Activated CD4-positive, alpha-beta T cell treated with anti-CD3 and anti-CD28 coated beads, Interleukin-2, amount 10 ng/mL, durations not matched to agents 7 days and 5 days (primary cell): Measurements from ENCODE around the gene PAQR4. TPM values are rescaled to one million over a fixed set of nuclear protein-coding genes. Genes with fewer than 3 reads are reported as not detected.

Source experiments
- CTCF ChIA-PET: fragments of 350-600 bp; sonication (Branson Sonifier 250); formaldehyde crosslinking; loops from one replicate; lab custom pipeline; 2021; ENCODE audit warnings: antibody characterized with exemption; lab: Charles Lee
- POLR2A ChIA-PET: fragments of 350-600 bp; sonication (Branson Sonifier 250); formaldehyde crosslinking; loops from one replicate; lab custom pipeline; 2021; ENCODE audit warnings: antibody characterized with exemption; lab: Charles Lee
- DNase-seq: peaks from one replicate; pipeline ENCODE4 v3.0.0-alpha.2; 2020
- H3K27ac Mint-ChIP-seq: one replicate; pipeline ENCODE4 v1.8.0; 2021; ENCODE audit warnings: mild to moderate bottlenecking, moderate library complexity, mixed read lengths
- H3K27me3 Mint-ChIP-seq: one replicate; pipeline ENCODE4 v1.8.0; 2021; ENCODE audit warnings: mixed read lengths
- H3K36me3 Mint-ChIP-seq: one replicate; pipeline ENCODE4 v1.8.0; 2021; ENCODE audit warnings: low read depth, mixed read lengths
- H3K4me1 Mint-ChIP-seq: one replicate; pipeline ENCODE4 v1.8.0; 2021; ENCODE audit warnings: mixed read lengths
- H3K4me3 Mint-ChIP-seq: one replicate; pipeline ENCODE4 v1.8.0; 2021; ENCODE audit warnings: mild to moderate bottlenecking, moderate library complexity, mixed read lengths
- H3K9me3 Mint-ChIP-seq: one replicate; pipeline ENCODE4 v1.8.0; 2021; ENCODE audit warnings: mixed read lengths
- total RNA-seq, 2 experiments: library from RNA; stranded (reverse); gene quantifications; one replicate each; pipeline ENCODE4 v1.2.3, GENCODE V29; 2021

Gene PAQR4
- total RNA-seq, 2 experiments from 2014 or later: 49.7 to 50.9 TPM

GRCh38 chr16:2962334-2963073, 6.6 kb upstream of the PAQR4 start:
- H3K27ac Mint-ChIP-seq: no peak overlapping the region
- POLR2A ChIA-PET: no interaction called here
- H3K27me3 Mint-ChIP-seq: peaks cover 20% of the 10 kb centered on the region
- H3K4me3 Mint-ChIP-seq: no peak overlapping the region
- CTCF ChIA-PET: interaction anchor here (0.7 to 1.7 kb wide), 7 partner anchors 8 to 124 kb away, joined by 3 to 7 read pairs (median 3); no protein-coding TSS in a partner anchor
- no peaks in the 10 kb centered on the region for H3K36me3 Mint-ChIP-seq
- no peaks in the 10 kb centered on the region for H3K9me3 Mint-ChIP-seq
- DNase-seq: no peak
- peaks cover 20% of the 10 kb centered on the region for H3K4me1 Mint-ChIP-seq

- no peaks in the 10 kb centered on the region for H3K36me3 Mint-ChIP-seq
- H3K27ac Mint-ChIP-seq: no peak overlapping the region
- no peak for DNase-seq
- POLR2A ChIA-PET: no interaction called here
- H3K27me3 Mint-ChIP-seq: peaks cover 24% of the 10 kb centered on the region
- no peaks in the 10 kb centered on the region for H3K9me3 Mint-ChIP-seq
- CTCF ChIA-PET: interaction anchor here (1.4 to 1.7 kb wide), 4 partner anchors 10 to 95 kb away, joined by 3 to 7 read pairs (median 4); no protein-coding TSS in a partner anchor
- H3K4me3 Mint-ChIP-seq: no peak overlapping the region
- H3K4me1 Mint-ChIP-seq: peaks cover 24% of the 10 kb centered on the region
These were observed 6.0 kb upstream of the PAQR4 start for GRCh38 chr16:2963074-2963722.

- Mint-ChIP-seq H3K9me3 (no peaks in the 10 kb centered on the region), H3K36me3 (no peaks in the 10 kb centered on the region), H3K4me3 (peak within 1 kb of the TSS; percentile 52), H3K27me3 (peaks cover 28% of the 10 kb centered on the region), H3K4me1 (peaks cover 29% of the 10 kb centered on the region), H3K27ac (peak within 1 kb of the TSS; percentile 5)
- CTCF ChIA-PET: interaction anchor here (1.3 to 1.7 kb wide), 2 partner anchors 14 to 37 kb away, joined by 3 to 4 read pairs; no protein-coding TSS in a partner anchor
- no peak for DNase-seq
- POLR2A ChIA-PET: no interaction called here
These were observed 5.2 kb upstream of the PAQR4 start, which contains the start of gene KREMEN2 for GRCh38 chr16:2963723-2964474. Gene KREMEN2, plus strand, starts transcription at chr16:2964275. Its CDS starts 246 bp downstream, at chr16:2964521.

- POLR2A ChIA-PET: interaction anchor here (0.5 kb wide), 1 partner anchor 194 kb away, joined by 6 read pairs; no protein-coding TSS in a partner anchor
- peak overlapping the region; percentile 5 for H3K27ac Mint-ChIP-seq
- no peaks in the 10 kb centered on the region for H3K9me3 Mint-ChIP-seq
- H3K4me1 Mint-ChIP-seq: peaks cover 29% of the 10 kb centered on the region
- CTCF ChIA-PET: interaction anchor here (0.7 to 1.3 kb wide), 3 partner anchors 37 to 348 kb away, joined by 3 read pairs; no protein-coding TSS in a partner anchor
- H3K27me3 Mint-ChIP-seq: peaks cover 28% of the 10 kb centered on the region
- H3K36me3 Mint-ChIP-seq: no peaks in the 10 kb centered on the region
- H3K4me3 Mint-ChIP-seq: peak overlapping the region; percentile 38
- peak; percentile 71 for DNase-seq
These were observed 4.4 kb upstream of the PAQR4 start for GRCh38 chr16:2964475-2965336.

GRCh38 chr16:2966043-2966807, 2.9 kb upstream of the PAQR4 start:
- H3K36me3 Mint-ChIP-seq: peaks cover 4% of the 10 kb centered on the region
- ChIA-PET POLR2A (no interaction called here), CTCF (interaction anchor here (0.7 to 1.7 kb wide), 5 partner anchors 38 to 245 kb away, joined by 4 to 5 read pairs (median 5); no protein-coding TSS in a partner anchor)
- DNase-seq: no peak
- no peaks in the 10 kb centered on the region for H3K9me3 Mint-ChIP-seq
- H3K27ac Mint-ChIP-seq: no peak overlapping the region
- no peak overlapping the region for H3K4me3 Mint-ChIP-seq
- peaks cover 40% of the 10 kb centered on the region for H3K4me1 Mint-ChIP-seq
- peaks cover 28% of the 10 kb centered on the region for H3K27me3 Mint-ChIP-seq

- no peak overlapping the region for H3K4me3 Mint-ChIP-seq
- peaks cover 37% of the 10 kb centered on the region for H3K4me1 Mint-ChIP-seq
- peaks cover 26% of the 10 kb centered on the region for H3K27me3 Mint-ChIP-seq
- H3K27ac Mint-ChIP-seq: no peak overlapping the region
- no peak for DNase-seq
- ChIA-PET CTCF (interaction anchor here (0.9 to 1.7 kb wide), 4 partner anchors 37 to 61 kb away, joined by 4 to 5 read pairs (median 4); no protein-coding TSS in a partner anchor), POLR2A (no interaction called here)
- peaks cover 4% of the 10 kb centered on the region for H3K36me3 Mint-ChIP-seq
- H3K9me3 Mint-ChIP-seq: no peaks in the 10 kb centered on the region
These were observed 2.3 kb upstream of the PAQR4 start for GRCh38 chr16:2966808-2967191.

- DNase-seq: no peak
- Mint-ChIP-seq H3K4me3 (no peak overlapping the region), H3K27me3 (peaks cover 22% of the 10 kb centered on the region), H3K36me3 (peaks cover 8% of the 10 kb centered on the region), H3K9me3 (no peaks in the 10 kb centered on the region), H3K4me1 (peaks cover 38% of the 10 kb centered on the region), H3K27ac (no peak overlapping the region)
- CTCF ChIA-PET: interaction anchor here (0.9 to 1.7 kb wide), 4 partner anchors 37 to 61 kb away, joined by 4 to 5 read pairs (median 4); no protein-coding TSS in a partner anchor
- POLR2A ChIA-PET: no interaction called here
These were observed 1.9 kb upstream of the PAQR4 start for GRCh38 chr16:2967211-2967631.

- CTCF ChIA-PET: interaction anchor here (1.7 kb wide), 1 partner anchor 60 kb away, joined by 4 read pairs; no protein-coding TSS in a partner anchor
These were observed 1.4 kb upstream of the PAQR4 start for GRCh38 chr16:2967721-2968161.

GRCh38 chr16:2968368-2968737, 795 bp upstream of the PAQR4 start:
- Mint-ChIP-seq H3K9me3 (no peaks in the 10 kb centered on the region), H3K36me3 (peaks cover 14% of the 10 kb centered on the region), H3K27ac (peak overlapping the region; percentile 50), H3K27me3 (peaks cover 17% of the 10 kb centered on the region), H3K4me3 (peak overlapping the region; percentile 71), H3K4me1 (peaks cover 43% of the 10 kb centered on the region)
- CTCF ChIA-PET: no interaction called here
- DNase-seq: no peak
- POLR2A ChIA-PET: no interaction called here

More at GRCh38 chr16:2967721-2968161, 1.4 kb upstream of the PAQR4 start:
- POLR2A ChIA-PET: no interaction called here
- H3K4me1 Mint-ChIP-seq: peaks cover 42% of the 10 kb centered on the region
- no peaks in the 10 kb centered on the region for H3K9me3 Mint-ChIP-seq
- peaks cover 20% of the 10 kb centered on the region for H3K27me3 Mint-ChIP-seq
- H3K4me3 Mint-ChIP-seq: peak overlapping the region; percentile 71
- no peak overlapping the region for H3K27ac Mint-ChIP-seq
- H3K36me3 Mint-ChIP-seq: peaks cover 14% of the 10 kb centered on the region
- DNase-seq: no peak

- CTCF ChIA-PET: interaction anchor here (0.6 to 1.9 kb wide), 11 partner anchors 8 to 161 kb away, joined by 3 to 19 read pairs (median 3); partner anchors contain the start of genes PKMYT1 and TNFRSF12A
- DNase-seq: peak; percentile 84
- peaks cover 37% of the 10 kb centered on the region for H3K4me1 Mint-ChIP-seq
- H3K27ac Mint-ChIP-seq: peak overlapping the region; percentile 73
- H3K4me3 Mint-ChIP-seq: peak overlapping the region; percentile 76
- H3K27me3 Mint-ChIP-seq: peaks cover 12% of the 10 kb centered on the region
- H3K9me3 Mint-ChIP-seq: no peaks in the 10 kb centered on the region
- H3K36me3 Mint-ChIP-seq: peaks cover 16% of the 10 kb centered on the region
- POLR2A ChIA-PET: interaction anchor here (0.6 to 1.2 kb wide), 2 partner anchors 10 to 228 kb away, joined by 3 to 5 read pairs; partner anchors contain the start of gene PKMYT1
These were observed 685 bp downstream of the PAQR4 start for GRCh38 chr16:2969545-2970521.
